Transverse colon (tissue), 4 donors: Measurements from ENCODE around the gene KLB. TPM values are rescaled to one million over a fixed set of nuclear protein-coding genes. Genes with fewer than 3 reads are reported as not detected.

Experiments
- DNase-seq: peaks from one replicate; pipeline ENCODE4 v3.0.0-alpha.2; 2019
- H3K27ac ChIP-seq, 4 donors: fragments of 200-600 bp; sonication (generic); 2 replicates each; pipeline ENCODE4 v1.5.1; 2016 to 2018; ENCODE audit warnings: inconsistent platforms in 4 of 4
- H3K27me3 ChIP-seq: fragments of 200-600 bp; sonication (generic); 2 replicates; pipeline ENCODE4 v1.5.1; 2017; ENCODE audit warnings: inconsistent platforms
- H3K36me3 ChIP-seq, 4 donors: fragments of 200-600 bp; sonication (generic); 2 replicates each; pipeline ENCODE4 v1.5.1; 2017 to 2019; ENCODE audit warnings: inconsistent platforms in 4 of 4
- H3K4me1 ChIP-seq, 4 donors: fragments of 200-600 bp; sonication (generic); 2 replicates each; pipeline ENCODE4 v1.5.1; 2017 to 2020; ENCODE audit warnings: inconsistent platforms in 4 of 4
- H3K4me3 ChIP-seq, 4 donors: fragments of 200-600 bp; sonication (generic); 1 replicate in 1 of 4; 2 replicates in 3 of 4; pipeline versions ENCODE4 v1.5.1 to v1.6.1; 2017 to 2019; ENCODE audit warnings: inconsistent platforms in 4 of 4
- H3K9me3 ChIP-seq, 2 donors: fragments of 200-600 bp; sonication (generic); 2 replicates each; pipeline ENCODE4 v1.5.1; 2017 to 2019; ENCODE audit warnings: inconsistent platforms in 2 of 2
- CTCF ChIP-seq, 5 experiments: fragments of 200-600 bp in 3 of 5; fragments of 450-650 bp in 2 of 5; sonication (generic) in 3 of 5; IDR thresholded peaks; 1 replicate in 2 of 5; 2 replicates in 3 of 5; pipeline ENCODE4 v1.5.1; 2016 to 2017; ENCODE audit warnings: antibody characterized with exemption in 5 of 5, inconsistent platforms in 3 of 5, mild to moderate bottlenecking in 2 of 5, moderate library complexity in 1 of 5
- EP300 ChIP-seq: sonication (generic); formaldehyde crosslinking; IDR thresholded peaks from one replicate; pipeline ENCODE4 v1.6.1; 2017; ENCODE audit warnings: antibody characterized with exemption, low read depth
- POLR2A ChIP-seq: fragments of 450-650 bp; IDR thresholded peaks from one replicate; pipeline ENCODE4 v1.6.1; 2016; ENCODE audit warnings: antibody characterized with exemption, mild to moderate bottlenecking, moderate library complexity
- POLR2AphosphoS5 ChIP-seq, 3 donors: sonication (generic); formaldehyde crosslinking; IDR thresholded peaks; one replicate each; pipeline ENCODE4 v1.6.1; 2016; ENCODE audit warnings: antibody characterized with exemption in 3 of 3
- WGBS, 2 donors: methylation state at CpG; one replicate each; pipeline ENCODE4 v1.1.5; 2018; ENCODE audit warnings: low coverage in 1 of 2; 5-methylcytosine and 5-hydroxymethylcytosine counted together
- in situ Hi-C, 4 donors: fragments of 200-750 bp; cut with MboI; loops; one replicate each; pipeline versions ENCODE4 v1.15.0 to v1.15.1; 2017; ENCODE audit warnings: low sequenced_read_pairs in 3 of 4, low pct_ligation_motif_present in 1 of 4, low pct_unique_long_range_greater_than_20kb in 1 of 4
- intact Hi-C: fragments of 100-400 bp; cut with DNase I; formaldehyde crosslinking; loops from one replicate; pipeline ENCODE4 v1.15.1; 2023; ENCODE audit warnings: low total_unique reads
- small RNA-seq, 4 donors: library from RNA; depleted of rRNA; stranded (forward); fragments of <200 nt; gene quantifications; one replicate each; pipeline ENCODE3, GENCODE V24; 2016
- total RNA-seq, 4 donors: library from RNA; depleted of rRNA; stranded (reverse); fragments of >200 nt; gene quantifications; one replicate each; pipeline ENCODE4 v1.1.0, GENCODE V29; 2016

Gene KLB
- total RNA-seq, 4 donors from 2014 or later: 0.37 to 2.5 (median 0.79) TPM; not detected in 1

- WGBS, 2 donors: 54 to 57% methylated on average over 4 of the region's 4 CpGs
- no peaks in the 10 kb centered on the region for H3K27me3 ChIP-seq
Observed at GRCh38 chr4:39495446-39496213, 88.9 kb downstream of the KLB start.

GRCh38 chr4:39497909-39498726 is 91.4 kb downstream of the KLB start:
- H3K4me1 ChIP-seq: no peaks in the 10 kb centered on the region
- in situ Hi-C loops (loop anchor here in 1 of 4 donors (25.0 kb wide), 1 partner anchor 464 kb away; no protein-coding TSS in a partner anchor), intact Hi-C loops (no loop called here)
- H3K4me3 ChIP-seq: no peak overlapping the region
- no peak overlapping the region for H3K27ac ChIP-seq
- H3K9me3 ChIP-seq: no peaks in the 10 kb centered on the region
- no peaks in the 10 kb centered on the region for H3K27me3 ChIP-seq
- WGBS, 2 donors: 93 to 100% methylated on average over 1 of the region's 1 CpG
- no peak for TF ChIP-seq EP300
- TF ChIP-seq POLR2AphosphoS5 (IDR thresholded peaks at IDR 0.05): peak in 1 of 3 donors; percentile 16
- H3K36me3 ChIP-seq: peaks cover 0 to 37% (median 17%) of the 10 kb centered on the region in 4 donors
- DNase-seq: no peak

More at GRCh38 chr4:39495446-39496213, 88.9 kb downstream of the KLB start:
- intact Hi-C loops (no loop called here), in situ Hi-C loops (loop anchor here in 1 of 4 donors (25.0 kb wide), 1 partner anchor 467 kb away; no protein-coding TSS in a partner anchor)
- peaks cover 0 to 16% (median 8%) of the 10 kb centered on the region in 4 donors for H3K36me3 ChIP-seq
- no peaks in the 10 kb centered on the region for H3K9me3 ChIP-seq
- no peaks in the 10 kb centered on the region for H3K4me1 ChIP-seq
- H3K27ac ChIP-seq: no peak overlapping the region
- no peak for TF ChIP-seq EP300
- DNase-seq: no peak
- no peak overlapping the region for H3K4me3 ChIP-seq

- peaks cover 0 to 42% (median 20%) of the 10 kb centered on the region in 4 donors for H3K36me3 ChIP-seq
- H3K4me3 ChIP-seq: no peak overlapping the region
- in situ Hi-C loops (loop anchor here in 1 of 4 donors (25.0 kb wide), 1 partner anchor 464 kb away; no protein-coding TSS in a partner anchor), intact Hi-C loops (no loop called here)
- no peak for DNase-seq
- no peaks in the 10 kb centered on the region for H3K4me1 ChIP-seq
- H3K27ac ChIP-seq: no peak overlapping the region
- TF ChIP-seq POLR2A (no peak), POLR2AphosphoS5 (IDR thresholded peaks at IDR 0.05) (no peak), CTCF (IDR thresholded peaks at IDR 0.05) (no peak), EP300 (no peak)
- H3K9me3 ChIP-seq: no peaks in the 10 kb centered on the region
- no peaks in the 10 kb centered on the region for H3K27me3 ChIP-seq
Observed at GRCh38 chr4:39498727-39499020, 91.9 kb downstream of the KLB start.

Small RNA genes lying within 50 kb of the gene (small RNA-seq; reads per million reads assigned to genes)
- gene MIR5591: 0 reads per million in 4 donors
- gene RF00019: 0 reads per million in 4 donors
- 0 reads per million in 4 donors for gene RNU6-887P

Other genes starting within 250 kb of the KLB start
- gene WDR19, start 224.4 kb upstream of the KLB start, total RNA-seq: 10 to 100 TPM; 10.4 to 92.9 (median 36.4) TPM
- gene RFC1, start 40.6 kb upstream of the KLB start, total RNA-seq: 10 to 100 TPM; 17.2 to 30.6 (median 18.6) TPM
- 1,000 to 10,000 TPM in 2 of 4 donors, 100 to 1,000 TPM in 2; 408 to 2,811 (median 1,755) TPM for gene RPL9, start 52.0 kb downstream of the KLB start, total RNA-seq
- 10 to 100 TPM in 3 of 4 donors, 1 to 10 TPM in 1; 2.6 to 27.3 (median 13.0) TPM for gene LIAS, start 52.1 kb downstream of the KLB start, total RNA-seq
- gene UGDH, start 120.5 kb downstream of the KLB start, total RNA-seq: 100 to 1,000 TPM; 293 to 849 (median 479) TPM
- gene SMIM14, start 231.9 kb downstream of the KLB start, total RNA-seq: 100 to 1,000 TPM in 1 of 4 donors, 10 to 100 TPM in 3; 23.1 to 103 (median 72.4) TPM